ENCODE results near the gene MMP11.

The MMP11 gene

DNA sequence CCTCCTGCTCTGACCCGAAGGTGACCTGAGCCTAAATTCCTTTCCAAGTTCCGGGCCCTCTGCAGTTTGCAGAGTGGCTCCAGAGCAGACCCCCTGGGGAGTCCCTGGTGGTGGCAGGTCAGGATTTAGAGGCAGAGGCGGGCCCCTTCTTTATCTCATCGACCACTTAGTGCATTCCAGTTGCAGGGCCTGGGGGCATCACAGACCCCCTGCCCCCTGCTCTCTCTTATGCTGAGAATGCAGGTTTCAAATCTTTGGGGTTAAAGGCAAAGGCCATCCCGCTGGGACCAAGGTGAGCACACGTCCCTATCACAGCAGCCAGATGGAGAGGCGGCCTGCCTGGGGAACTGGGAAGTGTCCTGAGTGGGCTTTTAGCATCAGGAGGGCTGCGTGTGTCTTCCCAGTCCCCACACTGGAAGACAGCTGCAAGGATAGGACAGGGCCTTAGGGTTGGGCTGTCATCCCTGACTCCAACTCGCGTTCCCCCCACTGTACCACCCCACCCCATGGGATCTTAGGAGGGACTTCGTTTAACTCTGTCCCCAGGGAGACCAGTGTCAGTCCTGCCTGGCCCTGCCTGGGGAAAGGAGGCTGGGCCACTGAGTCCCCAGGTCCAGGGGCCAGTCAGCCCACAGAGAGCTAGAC, 54.8 kb downstream of the MMP11 start:
- TF ChIP-seq, protein P1, sequence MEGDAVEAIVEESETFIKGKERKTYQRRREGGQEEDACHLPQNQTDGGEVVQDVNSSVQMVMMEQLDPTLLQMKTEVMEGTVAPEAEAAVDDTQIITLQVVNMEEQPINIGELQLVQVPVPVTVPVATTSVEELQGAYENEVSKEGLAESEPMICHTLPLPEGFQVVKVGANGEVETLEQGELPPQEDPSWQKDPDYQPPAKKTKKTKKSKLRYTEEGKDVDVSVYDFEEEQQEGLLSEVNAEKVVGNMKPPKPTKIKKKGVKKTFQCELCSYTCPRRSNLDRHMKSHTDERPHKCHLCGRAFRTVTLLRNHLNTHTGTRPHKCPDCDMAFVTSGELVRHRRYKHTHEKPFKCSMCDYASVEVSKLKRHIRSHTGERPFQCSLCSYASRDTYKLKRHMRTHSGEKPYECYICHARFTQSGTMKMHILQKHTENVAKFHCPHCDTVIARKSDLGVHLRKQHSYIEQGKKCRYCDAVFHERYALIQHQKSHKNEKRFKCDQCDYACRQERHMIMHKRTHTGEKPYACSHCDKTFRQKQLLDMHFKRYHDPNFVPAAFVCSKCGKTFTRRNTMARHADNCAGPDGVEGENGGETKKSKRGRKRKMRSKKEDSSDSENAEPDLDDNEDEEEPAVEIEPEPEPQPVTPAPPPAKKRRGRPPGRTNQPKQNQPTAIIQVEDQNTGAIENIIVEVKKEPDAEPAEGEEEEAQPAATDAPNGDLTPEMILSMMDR (IDR thresholded peaks at IDR 0.05) = no peak
- H3K27ac ChIP-seq = no peak overlapping the region

DNA sequence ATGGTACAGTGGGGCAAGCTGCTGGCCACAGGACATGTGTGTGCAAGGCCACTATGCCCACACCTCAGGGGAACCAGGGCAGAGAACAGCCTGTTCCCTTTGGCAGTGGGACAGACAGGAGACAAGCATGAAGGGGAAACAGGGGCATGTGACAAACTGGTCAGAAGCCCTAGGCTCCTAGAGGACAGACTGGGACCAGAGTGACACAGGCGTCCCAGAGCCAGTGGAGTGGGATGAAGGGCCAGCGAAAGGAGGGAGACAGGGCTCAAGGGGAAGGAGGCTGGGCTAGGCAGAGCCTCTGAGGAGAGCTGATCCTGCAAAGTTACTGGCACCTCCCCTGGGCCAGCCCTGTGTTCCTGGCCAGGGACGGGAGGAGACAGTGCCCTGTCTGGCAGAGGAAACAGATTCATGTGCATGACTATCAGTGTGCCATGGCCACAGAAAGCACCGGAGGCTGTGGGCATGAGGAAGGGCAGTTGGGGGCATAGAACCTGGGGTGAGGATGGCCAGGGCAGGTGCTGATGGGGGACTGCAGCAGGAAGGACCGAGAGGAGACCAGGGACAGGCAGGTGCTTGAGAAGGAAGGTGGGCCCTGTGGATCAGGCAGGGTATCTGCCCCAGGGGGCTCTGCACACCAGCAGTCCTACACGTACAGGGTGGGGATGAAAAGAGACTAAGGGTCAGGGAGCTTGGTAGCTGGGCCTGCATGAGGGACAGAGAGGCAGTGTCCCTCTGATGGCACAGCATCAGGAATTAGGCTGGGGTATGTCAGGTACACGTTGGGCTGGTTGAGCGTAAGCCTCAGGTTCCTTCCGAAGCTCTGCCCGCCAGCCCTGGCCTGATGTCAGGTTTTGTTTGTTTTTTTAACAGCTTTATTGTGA, 56.4 kb downstream of the MMP11 start:
- H3K27ac ChIP-seq = no peak overlapping the region

GRCh38 chr22:23829845-23830372, 57.3 kb downstream of the MMP11 start:
- H3K27ac ChIP-seq = no peak overlapping the region
- TF ChIP-seq, protein P1 (IDR thresholded peaks at IDR 0.05) = no peak
- TF ChIP-seq ZFX (IDR thresholded peaks at IDR 0.05; ENCODE audit: borderline replicate concordance) = no peak

More for the DNA sequence above, 56.4 kb downstream of the MMP11 start:
- TF ChIP-seq, protein P1 (IDR thresholded peaks at IDR 0.05) = no peak
- TF ChIP-seq ZFX (IDR thresholded peaks at IDR 0.05; ENCODE audit: borderline replicate concordance) = no peak

DNA sequence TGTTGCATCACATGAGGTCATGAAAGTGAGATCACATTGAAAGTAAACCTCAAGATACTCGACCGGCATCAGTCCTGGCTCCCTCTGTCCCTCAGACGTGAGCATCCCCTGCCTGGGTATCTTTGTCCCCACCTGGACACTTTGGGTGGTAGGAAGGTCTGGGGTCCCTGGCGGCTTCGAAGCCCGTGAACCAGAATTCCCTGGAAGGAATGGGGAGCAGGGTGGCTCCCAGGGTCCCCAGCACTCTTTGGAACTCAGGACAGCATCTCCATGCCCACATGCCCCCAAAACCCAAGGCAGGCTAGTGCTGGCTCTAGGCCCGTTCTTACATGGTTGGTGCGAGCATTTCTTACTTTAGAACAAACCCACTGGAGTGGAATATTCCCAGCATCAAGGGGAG, 58.6 kb downstream of the MMP11 start:
- H3K27ac ChIP-seq = no peak overlapping the region
- TF ChIP-seq, protein P1 (IDR thresholded peaks at IDR 0.05) = no peak

DNA sequence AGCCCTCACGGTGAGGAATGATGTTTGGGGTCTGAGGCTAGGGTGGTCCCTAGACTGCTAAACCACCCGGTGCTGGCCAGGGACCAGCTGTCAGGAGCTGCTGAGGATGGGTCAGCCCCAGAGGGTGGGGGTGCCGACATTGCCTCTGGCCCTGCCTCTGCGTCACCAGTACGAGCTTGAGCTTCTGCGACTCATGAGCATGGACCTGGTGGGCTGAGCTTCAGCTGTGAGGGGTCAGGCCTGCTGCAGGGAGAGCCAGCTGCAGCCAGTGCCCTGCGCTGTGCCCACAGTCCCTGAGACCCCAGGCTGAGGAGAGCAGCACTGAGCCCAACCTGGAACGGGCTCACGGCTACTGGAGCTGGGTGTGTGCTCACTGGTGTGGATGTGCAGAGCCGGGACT, 59.1 kb downstream of the MMP11 start:
- TF ChIP-seq, protein P1 (IDR thresholded peaks at IDR 0.05) = no peak
- no peak for TF ChIP-seq ZFX (IDR thresholded peaks at IDR 0.05; ENCODE audit: borderline replicate concordance)
- H3K27ac ChIP-seq = no peak overlapping the region

DNA sequence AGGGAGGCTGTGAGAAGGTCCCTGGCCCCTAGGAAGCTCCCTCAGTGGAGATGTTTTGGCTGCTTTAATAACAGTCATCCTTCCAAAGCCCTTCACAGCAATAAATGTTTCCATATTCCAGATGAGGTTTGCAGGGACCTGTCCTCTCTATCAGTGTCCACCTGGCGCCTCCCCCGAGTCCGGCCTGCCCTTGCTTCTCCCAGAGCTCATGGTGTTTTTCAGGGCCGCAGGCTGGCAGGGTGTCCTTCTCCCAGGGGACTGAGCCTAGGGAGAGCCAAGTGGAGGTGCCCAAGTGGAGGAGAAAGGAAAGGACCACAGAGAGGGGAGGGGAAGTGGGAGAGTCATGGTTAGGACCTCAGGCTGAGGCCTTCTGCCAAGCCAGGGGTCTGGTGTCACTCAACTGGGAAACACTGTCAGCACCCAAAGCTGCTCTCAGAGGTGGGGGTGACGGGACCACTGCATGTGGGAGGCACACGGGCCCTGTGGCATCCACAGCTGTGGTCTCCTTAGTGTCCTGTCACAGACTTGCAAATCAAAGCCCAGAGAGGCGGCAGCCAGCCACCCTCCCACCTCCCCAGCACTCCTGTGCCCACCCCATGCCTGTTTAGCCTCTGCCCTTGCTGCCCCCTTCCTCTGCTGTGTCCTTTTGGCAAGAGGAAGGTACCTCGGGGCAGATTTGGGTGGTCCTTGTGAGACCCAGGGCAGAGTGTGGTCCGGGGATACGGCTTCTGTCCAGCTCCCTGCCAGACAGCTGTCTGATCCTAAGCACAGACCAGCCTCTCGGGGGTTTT, 59.8 kb downstream of the MMP11 start:
- no peak overlapping the region for H3K27ac ChIP-seq

More for the DNA sequence above, 59.8 kb downstream of the MMP11 start:
- TF ChIP-seq, protein P1 (IDR thresholded peaks at IDR 0.05) = no peak
- TF ChIP-seq ZFX (IDR thresholded peaks at IDR 0.05; ENCODE audit: borderline replicate concordance) = no peak
